HAP-1 (cell line): ENCODE results near the gene P3H2.

Source experiments
- DNase-seq, 2 experiments: peaks; one replicate each; pipeline ENCODE4 v3.0.0-alpha.2; 2016 to 2020; ENCODE audit warnings: low spot score in 2 of 2
- H3K27me3 ChIP-seq: fragments of 250-450 bp; sonication (Bioruptor Pico); 2 replicates; pipeline ENCODE4 v1.5.1; 2020; ENCODE audit warnings: low read depth, mild to moderate bottlenecking, moderate library complexity
- H3K36me3 ChIP-seq: fragments of 250-450 bp; sonication (Bioruptor Pico); replicated peaks from 2 replicates; pipeline ENCODE4 v1.5.1; 2020; ENCODE audit warnings: mild to moderate bottlenecking
- H3K4me1 ChIP-seq: fragments of 250-450 bp; sonication (Bioruptor Pico); 2 replicates; pipeline ENCODE4 v1.5.1; 2020; ENCODE audit warnings: mild to moderate bottlenecking
- H3K4me3 ChIP-seq: fragments of 250-450 bp; sonication (Bioruptor Pico); 2 replicates; pipeline ENCODE4 v1.5.1; 2020; ENCODE audit warnings: mild to moderate bottlenecking, moderate library complexity
- H3K9me3 ChIP-seq: fragments of 250-450 bp; sonication (Bioruptor Pico); 2 replicates; pipeline ENCODE4 v1.5.1; 2020; ENCODE audit warnings: mild to moderate bottlenecking, moderate library complexity
- in situ Hi-C: fragments of 300-500 bp; cut with MboI; formaldehyde crosslinking; loops from 3 replicates; pipeline ENCODE4 v1.14.3; 2020; ENCODE audit warnings: low sequenced_read_pairs, inconsistent platforms, mixed read lengths

Gene P3H2

GRCh38 chr3:189941125-189941524, 179.6 kb downstream of the P3H2 start:
- no peaks in the 10 kb centered on the region for H3K9me3 ChIP-seq
- no peaks in the 10 kb centered on the region for H3K4me1 ChIP-seq
- no peak for DNase-seq
- H3K36me3 ChIP-seq: no peaks in the 10 kb centered on the region
- in situ Hi-C loops: loop anchor here (10.0 kb wide), 1 partner anchor 666 kb away; no protein-coding TSS in a partner anchor
- H3K27me3 ChIP-seq: no peaks in the 10 kb centered on the region
- H3K4me3 ChIP-seq: no peak overlapping the region

GRCh38 chr3:189937302-189938127, 183.2 kb downstream of the P3H2 start:
- Histone ChIP-seq H3K27me3 (no peaks in the 10 kb centered on the region), H3K36me3 (no peaks in the 10 kb centered on the region), H3K4me1 (no peaks in the 10 kb centered on the region), H3K4me3 (no peak overlapping the region), H3K9me3 (no peaks in the 10 kb centered on the region)
- no peak for DNase-seq
- in situ Hi-C loops: no loop called here

GRCh38 chr3:189936201-189936945, 184.3 kb downstream of the P3H2 start:
- Histone ChIP-seq H3K9me3 (no peaks in the 10 kb centered on the region), H3K4me3 (no peak overlapping the region), H3K36me3 (no peaks in the 10 kb centered on the region), H3K4me1 (no peaks in the 10 kb centered on the region), H3K27me3 (no peaks in the 10 kb centered on the region)
- in situ Hi-C loops: no loop called here
- no peak for DNase-seq

DNA sequence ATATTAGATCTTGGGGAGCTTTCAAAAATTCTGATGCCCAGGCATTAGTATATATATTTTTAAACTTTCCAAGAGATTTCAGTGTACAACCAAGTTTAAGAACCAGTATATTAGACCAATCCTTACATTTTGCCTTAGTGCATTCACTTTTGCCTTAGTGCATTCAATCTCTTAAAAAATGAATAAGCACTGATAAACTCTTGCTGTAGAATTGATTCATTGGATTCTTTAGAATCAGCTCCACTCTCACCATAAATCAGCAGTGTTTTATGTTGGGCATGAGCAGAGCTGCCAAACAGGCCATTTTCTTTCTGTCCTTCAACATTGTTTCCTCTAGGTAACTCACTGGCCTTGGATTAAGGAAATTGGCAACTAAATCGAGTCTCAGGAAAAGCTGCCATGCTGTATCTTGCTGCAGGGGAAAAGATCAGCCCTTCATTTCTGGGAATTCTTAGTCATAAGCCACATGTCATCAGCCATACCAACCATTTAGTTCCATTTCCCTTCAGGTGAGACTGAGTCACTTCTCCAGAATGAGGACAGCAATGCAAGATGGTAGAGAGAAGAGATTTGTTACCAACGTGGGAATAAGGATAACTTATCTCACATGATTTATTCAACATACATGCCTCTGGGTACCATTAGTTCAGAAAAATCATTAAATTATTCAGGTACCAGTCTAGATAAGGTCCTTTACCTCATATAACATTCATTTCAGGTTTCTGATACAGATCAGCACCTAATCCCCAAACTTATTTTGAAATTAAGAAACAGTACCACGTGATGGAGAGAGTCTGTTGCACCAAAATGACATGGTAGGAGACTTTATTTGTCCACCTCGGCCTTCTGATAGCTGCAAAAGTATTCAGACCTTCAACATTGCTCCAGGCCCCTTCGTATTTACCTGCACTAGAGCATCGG, 192.5 kb downstream of the P3H2 start:
- H3K4me3 ChIP-seq: no peak overlapping the region
- no peaks in the 10 kb centered on the region for H3K4me1 ChIP-seq
- DNase-seq: no peak
- no peaks in the 10 kb centered on the region for H3K9me3 ChIP-seq
- H3K36me3 ChIP-seq: no peaks in the 10 kb centered on the region
- in situ Hi-C loops: no loop called here
- no peaks in the 10 kb centered on the region for H3K27me3 ChIP-seq

DNA sequence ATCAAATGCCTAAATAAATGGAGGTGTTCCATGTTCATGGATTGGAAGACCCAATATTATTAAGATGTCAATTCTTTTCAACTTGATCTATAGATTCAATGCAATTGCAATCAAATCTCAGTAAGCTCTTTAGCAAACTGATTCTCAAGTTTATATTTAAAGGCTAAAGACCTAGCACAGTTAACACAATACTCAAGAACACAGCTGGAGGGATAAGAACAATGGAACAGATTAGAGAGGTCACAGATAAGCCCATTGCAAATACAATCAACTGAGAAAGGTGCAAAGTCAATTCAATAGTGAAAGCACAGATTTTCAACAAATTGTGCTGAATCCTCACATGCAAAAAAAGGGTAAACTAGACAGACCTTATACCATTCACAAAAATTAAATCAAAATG, 198.9 kb downstream of the P3H2 start:
- DNase-seq: no peak
- Histone ChIP-seq H3K36me3 (no peaks in the 10 kb centered on the region), H3K4me3 (no peak overlapping the region), H3K27me3 (no peaks in the 10 kb centered on the region), H3K4me1 (no peaks in the 10 kb centered on the region), H3K9me3 (no peaks in the 10 kb centered on the region)
- in situ Hi-C loops: no loop called here

DNA sequence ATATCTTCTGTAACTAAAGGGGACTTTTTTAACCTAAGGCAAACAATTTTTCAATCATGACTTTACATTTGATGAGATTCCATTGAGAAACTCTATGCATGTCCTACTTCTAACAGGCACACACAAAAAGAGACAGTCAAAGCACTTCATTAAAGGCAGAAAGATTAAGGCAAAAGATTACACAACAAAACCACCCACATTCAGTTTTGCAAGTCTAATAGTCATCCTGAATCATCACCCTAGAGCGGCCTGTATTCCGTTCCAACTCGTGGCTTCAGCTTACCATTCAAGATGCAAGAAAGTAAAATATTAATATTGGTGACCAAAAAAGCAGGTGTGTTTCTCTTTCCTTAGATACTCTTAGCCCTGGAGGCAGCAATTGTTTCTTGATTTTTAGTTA, 205.9 kb downstream of the P3H2 start:
- in situ Hi-C loops: no loop called here
- no peaks in the 10 kb centered on the region for H3K36me3 ChIP-seq
- H3K9me3 ChIP-seq: no peaks in the 10 kb centered on the region
- H3K4me3 ChIP-seq: no peak overlapping the region
- H3K27me3 ChIP-seq: no peaks in the 10 kb centered on the region
- H3K4me1 ChIP-seq: no peaks in the 10 kb centered on the region
- DNase-seq: no peak

GRCh38 chr3:189911001-189911400, 209.7 kb downstream of the P3H2 start:
- in situ Hi-C loops: no loop called here
- no peak for DNase-seq
- H3K36me3 ChIP-seq: no peaks in the 10 kb centered on the region
- H3K9me3 ChIP-seq: no peaks in the 10 kb centered on the region
- no peaks in the 10 kb centered on the region for H3K4me1 ChIP-seq
- H3K4me3 ChIP-seq: no peak overlapping the region
- no peaks in the 10 kb centered on the region for H3K27me3 ChIP-seq

DNA sequence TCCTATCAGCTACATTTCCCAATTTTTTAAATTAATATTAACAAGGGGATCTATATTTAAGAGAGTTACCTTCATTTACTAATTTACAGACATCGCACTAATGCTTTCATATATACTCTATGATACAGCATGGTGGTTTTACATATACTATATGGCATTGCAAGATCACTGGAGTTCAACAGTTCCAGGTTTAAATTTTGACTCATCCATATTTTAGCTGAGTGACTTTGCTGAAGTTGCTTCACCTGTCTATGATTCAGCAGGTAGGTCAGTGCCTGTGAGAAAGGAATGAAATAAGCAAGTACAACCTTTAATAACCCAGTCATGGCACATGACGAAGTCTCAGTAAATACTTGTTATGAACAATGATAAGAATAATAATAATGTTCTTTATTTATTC, 211.1 kb downstream of the P3H2 start:
- no peak for DNase-seq
- no peaks in the 10 kb centered on the region for H3K9me3 ChIP-seq
- H3K36me3 ChIP-seq: no peaks in the 10 kb centered on the region
- in situ Hi-C loops: no loop called here
- no peak overlapping the region for H3K4me3 ChIP-seq
- H3K4me1 ChIP-seq: no peaks in the 10 kb centered on the region
- no peaks in the 10 kb centered on the region for H3K27me3 ChIP-seq

DNA sequence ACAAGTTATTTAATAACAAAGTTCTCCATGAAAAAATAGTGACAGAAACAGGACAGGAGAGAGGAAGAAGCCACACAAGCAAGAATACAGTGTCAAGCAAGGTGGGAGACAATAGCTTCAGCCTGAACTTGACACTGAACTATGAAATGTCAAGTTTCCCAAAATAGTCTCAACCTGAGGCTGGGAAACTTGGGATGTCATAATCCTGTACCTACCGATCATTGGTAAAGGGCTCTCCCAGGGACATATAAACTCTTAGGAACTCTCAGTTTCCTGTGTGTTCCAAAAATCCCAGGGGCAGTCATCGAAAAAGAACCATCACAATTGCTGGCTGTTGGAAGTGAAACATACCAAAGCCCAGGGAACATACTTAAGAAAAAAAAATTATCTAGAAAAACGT, 211.6 kb downstream of the P3H2 start:
- Histone ChIP-seq H3K36me3 (no peaks in the 10 kb centered on the region), H3K4me3 (no peak overlapping the region), H3K9me3 (no peaks in the 10 kb centered on the region), H3K27me3 (no peaks in the 10 kb centered on the region), H3K4me1 (no peaks in the 10 kb centered on the region)
- DNase-seq: no peak
- in situ Hi-C loops: no loop called here

DNA sequence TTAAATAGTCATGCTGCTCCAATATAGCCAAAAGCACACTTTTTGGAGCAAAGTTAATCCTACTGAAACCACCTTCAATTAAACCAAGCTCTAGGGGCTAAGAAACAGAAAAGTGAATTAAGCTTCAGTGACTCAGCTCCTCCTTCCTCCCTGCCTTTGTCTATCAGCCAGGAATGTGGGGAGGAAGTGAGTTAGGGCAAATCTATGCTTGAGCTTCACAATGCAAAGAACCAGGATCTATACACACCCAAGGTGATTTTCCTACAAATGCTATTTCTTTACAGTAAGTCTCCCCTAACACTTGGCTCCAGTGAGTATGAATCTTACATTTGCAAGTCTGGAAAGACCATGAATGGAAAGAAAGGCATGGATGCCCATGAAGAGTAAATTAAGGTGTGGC, 212.1 kb downstream of the P3H2 start:
- Histone ChIP-seq H3K4me3 (no peak overlapping the region), H3K4me1 (no peaks in the 10 kb centered on the region), H3K36me3 (no peaks in the 10 kb centered on the region), H3K9me3 (no peaks in the 10 kb centered on the region), H3K27me3 (no peaks in the 10 kb centered on the region)
- in situ Hi-C loops: no loop called here
- DNase-seq: no peak

- H3K36me3 ChIP-seq: no peaks in the 10 kb centered on the region
- no peaks in the 10 kb centered on the region for H3K9me3 ChIP-seq
- H3K27me3 ChIP-seq: no peaks in the 10 kb centered on the region
- DNase-seq: no peak
- in situ Hi-C loops: no loop called here
- no peak overlapping the region for H3K4me3 ChIP-seq
- no peaks in the 10 kb centered on the region for H3K4me1 ChIP-seq
Observed at GRCh38 chr3:189907803-189908202, 212.9 kb downstream of the P3H2 start.
